IMR-90 (cell line): ENCODE results near the gene LRRC2.

Experiments used
- CEBPB ChIP-seq: IDR thresholded peaks from 2 replicates; pipeline ENCODE4 v1.6.1; 2012; ENCODE audit warnings: low read depth, low read length, improper control_type of control experiment
- MXI1 ChIP-seq: IDR thresholded peaks from 2 replicates; pipeline ENCODE4 v1.6.1; 2012; ENCODE audit warnings: low read depth, mild to moderate bottlenecking, low read length, moderate library complexity, borderline replicate concordance
- POLR2A ChIP-seq: IDR thresholded peaks from 2 replicates; pipeline ENCODE4 v1.6.1; 2012; ENCODE audit warnings: mild to moderate bottlenecking, low read depth, low read length
- RAD21 ChIP-seq: IDR thresholded peaks from 2 replicates; pipeline ENCODE4 v1.6.1; 2012; ENCODE audit warnings: low read length, improper control_type of control experiment
- USF2 ChIP-seq: fragments of 150-350 bp; IDR thresholded peaks from 2 replicates; pipeline ENCODE4 v1.6.1; 2017; ENCODE audit warnings: mild to moderate bottlenecking, antibody characterized with exemption, low read length, low read depth
- TF ChIP-seq, protein P1 (sequence below): conservative IDR thresholded peaks from 2 replicates; pipeline ENCODE4 v1.5.1; 2012; ENCODE audit warnings: mild to moderate bottlenecking, low read depth, low read length, improper control_type of control experiment

DNA sequence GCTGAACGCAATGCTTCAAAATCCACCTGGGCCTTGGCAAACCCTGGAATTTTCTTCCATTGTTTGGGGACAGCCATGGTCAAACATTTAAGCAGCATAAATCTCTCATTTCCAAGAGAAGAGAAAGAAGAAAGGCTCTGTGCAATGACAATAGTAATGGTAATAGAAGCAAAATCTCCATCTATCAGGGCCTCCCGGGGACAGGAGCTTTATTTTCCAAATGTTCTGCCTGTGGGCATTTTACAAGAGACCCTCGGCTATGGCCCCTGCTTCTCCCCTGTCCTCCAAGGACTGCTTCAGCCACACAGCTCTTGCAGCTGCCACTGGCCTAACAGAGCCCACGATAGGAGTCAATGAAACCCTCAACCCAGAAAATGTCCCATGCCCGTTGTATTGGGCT, 33.5 kb upstream of the LRRC2 start:
- TF ChIP-seq MXI1 (no peak), POLR2A (no peak), CEBPB (no peak), USF2 (no peak), RAD21 (no peak)
- TF ChIP-seq, protein P1, sequence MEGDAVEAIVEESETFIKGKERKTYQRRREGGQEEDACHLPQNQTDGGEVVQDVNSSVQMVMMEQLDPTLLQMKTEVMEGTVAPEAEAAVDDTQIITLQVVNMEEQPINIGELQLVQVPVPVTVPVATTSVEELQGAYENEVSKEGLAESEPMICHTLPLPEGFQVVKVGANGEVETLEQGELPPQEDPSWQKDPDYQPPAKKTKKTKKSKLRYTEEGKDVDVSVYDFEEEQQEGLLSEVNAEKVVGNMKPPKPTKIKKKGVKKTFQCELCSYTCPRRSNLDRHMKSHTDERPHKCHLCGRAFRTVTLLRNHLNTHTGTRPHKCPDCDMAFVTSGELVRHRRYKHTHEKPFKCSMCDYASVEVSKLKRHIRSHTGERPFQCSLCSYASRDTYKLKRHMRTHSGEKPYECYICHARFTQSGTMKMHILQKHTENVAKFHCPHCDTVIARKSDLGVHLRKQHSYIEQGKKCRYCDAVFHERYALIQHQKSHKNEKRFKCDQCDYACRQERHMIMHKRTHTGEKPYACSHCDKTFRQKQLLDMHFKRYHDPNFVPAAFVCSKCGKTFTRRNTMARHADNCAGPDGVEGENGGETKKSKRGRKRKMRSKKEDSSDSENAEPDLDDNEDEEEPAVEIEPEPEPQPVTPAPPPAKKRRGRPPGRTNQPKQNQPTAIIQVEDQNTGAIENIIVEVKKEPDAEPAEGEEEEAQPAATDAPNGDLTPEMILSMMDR, result no peak
